ENCODE data around the gene FBLN1.

Gene FBLN1

DNA sequence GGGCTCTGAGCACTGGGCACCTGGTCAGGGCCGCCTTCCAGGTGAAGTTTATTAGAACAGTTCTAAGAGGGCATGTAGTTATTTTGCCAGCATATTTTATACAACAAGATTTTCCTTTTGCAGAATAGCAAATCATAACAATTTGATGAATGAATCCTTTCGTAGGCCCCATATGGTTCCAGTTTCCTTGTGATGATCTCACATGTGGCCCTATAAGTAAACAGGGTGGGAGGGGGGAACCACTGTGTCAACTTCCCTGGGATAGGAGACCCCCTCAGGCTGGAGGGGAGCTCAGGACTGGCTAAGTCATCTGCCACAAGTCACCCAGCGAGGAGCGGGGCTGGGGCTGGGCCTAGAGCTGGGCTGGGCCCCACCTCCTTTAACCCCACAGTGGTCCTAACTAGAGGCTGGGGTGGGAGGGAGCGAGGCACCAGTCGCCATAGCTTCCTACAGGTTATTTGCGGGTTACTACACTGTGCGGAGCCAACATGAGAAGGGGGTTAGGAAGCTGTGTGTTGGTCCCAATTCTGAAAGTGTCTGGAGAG, 4.2 kb downstream of the FBLN1 start:
- TF ChIP-seq CTCF (IDR thresholded peaks at IDR 0.05; ENCODE audit: low read depth, low read length, missing control alignments): no peak
- in situ Hi-C loops (cut with HindIII; ENCODE audit: low sequenced_read_pairs): no loop called here
- no peak overlapping the region for H3K4me3 ChIP-seq (ENCODE audit: low read depth, low read length)
- DNase-seq (ENCODE audit: low read depth): no peak

- no peak for TF ChIP-seq CTCF (IDR thresholded peaks at IDR 0.05; ENCODE audit: low read depth, low read length, missing control alignments)
- no peak for DNase-seq (ENCODE audit: low read depth)
- in situ Hi-C loops (cut with HindIII; ENCODE audit: low sequenced_read_pairs): no loop called here
- H3K4me3 ChIP-seq (ENCODE audit: low read depth, low read length): no peak overlapping the region
Measured at GRCh38 chr22:45507798-45508197, 5.1 kb downstream of the FBLN1 start.

DNA sequence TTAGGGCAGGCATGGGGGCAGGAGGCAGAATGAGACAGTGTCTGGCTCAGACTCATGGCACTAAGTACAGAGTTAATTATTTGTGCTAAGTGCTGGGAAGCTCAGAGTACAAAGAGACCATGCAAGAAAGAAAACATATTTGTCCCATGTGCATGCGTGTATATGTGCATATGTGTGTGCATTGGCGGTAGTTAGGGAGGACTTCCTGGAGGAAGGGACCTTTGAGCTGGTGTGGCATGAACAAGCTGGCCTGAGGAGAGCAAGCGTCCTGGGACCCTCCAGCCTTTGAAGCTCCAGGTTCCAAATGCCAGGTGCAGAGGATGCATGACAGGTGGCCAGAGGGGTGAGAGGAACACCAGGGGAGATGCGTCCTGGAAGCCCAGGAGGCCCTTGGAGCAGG, 6.1 kb downstream of the FBLN1 start:
- DNase-seq (ENCODE audit: low read depth): no peak
- TF ChIP-seq CTCF (IDR thresholded peaks at IDR 0.05; ENCODE audit: low read depth, low read length, missing control alignments): no peak
- in situ Hi-C loops (cut with HindIII; ENCODE audit: low sequenced_read_pairs): no loop called here
- no peak overlapping the region for H3K4me3 ChIP-seq (ENCODE audit: low read depth, low read length)

DNA sequence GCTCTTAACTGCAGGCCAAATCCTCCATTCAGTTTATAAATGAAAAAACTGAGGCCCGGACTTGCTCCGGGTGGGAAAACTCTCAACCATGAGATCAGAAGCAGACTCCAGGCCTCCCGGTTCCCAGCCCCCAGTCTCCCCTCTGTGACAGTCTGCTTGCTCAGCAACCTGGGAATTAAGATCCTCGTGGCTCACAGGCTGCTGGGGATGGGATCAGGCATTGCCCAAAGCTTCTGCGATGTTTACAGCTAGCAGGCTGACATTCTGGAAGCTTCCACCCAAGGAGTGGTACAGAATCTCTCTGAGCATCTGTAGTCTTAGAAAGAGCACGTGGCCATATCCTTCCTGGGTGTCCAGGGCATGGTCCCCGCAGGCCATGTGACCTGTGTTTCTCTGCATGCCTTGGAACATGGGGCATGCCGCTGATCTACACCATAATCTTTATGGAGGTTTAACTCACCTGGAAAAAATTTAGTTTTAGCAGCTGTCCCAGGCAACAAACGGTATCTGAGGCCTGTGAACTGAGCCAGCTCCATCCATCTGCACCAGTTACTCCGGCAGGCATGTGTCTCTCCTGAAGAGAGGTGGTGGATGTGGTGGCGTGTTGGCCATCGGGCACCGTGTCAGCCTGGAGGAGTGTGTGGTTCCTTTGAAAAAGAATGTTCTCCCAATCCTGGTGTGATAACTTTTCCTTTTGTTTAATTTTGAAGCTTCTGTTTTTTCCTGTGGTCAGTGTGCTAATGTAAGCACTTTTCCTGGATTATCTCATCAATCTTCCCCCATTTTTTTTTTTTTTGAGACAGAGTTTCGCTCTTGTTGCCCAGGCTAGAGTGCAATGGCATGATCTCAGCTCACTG, 7.9 kb downstream of the FBLN1 start:
- in situ Hi-C loops (cut with HindIII; ENCODE audit: low sequenced_read_pairs): loop anchor here (5.0 kb wide), 1 partner anchor 43 kb away; no protein-coding TSS in a partner anchor
- no peak overlapping the region for H3K4me3 ChIP-seq (ENCODE audit: low read depth, low read length)

GRCh38 chr22:45511847-45512261, 9.2 kb downstream of the FBLN1 start:
- TF ChIP-seq CTCF (IDR thresholded peaks at IDR 0.05; ENCODE audit: low read depth, low read length, missing control alignments): no peak
- H3K4me3 ChIP-seq (ENCODE audit: low read depth, low read length): no peak overlapping the region
- in situ Hi-C loops (cut with HindIII; ENCODE audit: low sequenced_read_pairs): loop anchor here (5.0 kb wide), 1 partner anchor 45 kb away; no protein-coding TSS in a partner anchor
- peak; percentile 80 for DNase-seq (ENCODE audit: low read depth)

More for the DNA sequence above, 7.9 kb downstream of the FBLN1 start:
- DNase-seq (ENCODE audit: low read depth): no peak
- no peak for TF ChIP-seq CTCF (IDR thresholded peaks at IDR 0.05; ENCODE audit: low read depth, low read length, missing control alignments)

DNA sequence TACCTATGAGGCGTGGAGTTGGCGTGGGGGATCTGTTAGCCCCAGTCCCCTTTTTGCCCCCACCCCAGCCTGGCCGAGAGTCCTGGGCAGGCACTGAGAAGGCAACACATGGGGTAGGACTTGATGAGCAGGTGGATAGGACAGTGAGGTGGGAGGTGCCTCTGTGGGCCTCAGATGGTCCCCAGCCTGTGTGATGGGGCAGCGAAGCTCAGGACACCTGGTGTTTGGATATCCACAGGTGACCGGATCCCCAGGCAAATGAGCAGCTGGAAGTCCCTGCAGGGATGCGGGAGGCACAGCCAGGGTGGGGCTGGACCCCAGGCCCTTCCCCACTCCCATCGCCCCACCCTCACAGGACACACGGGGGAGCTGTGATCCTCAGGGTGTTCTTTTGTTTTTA, 9.7 kb downstream of the FBLN1 start:
- H3K4me3 ChIP-seq (ENCODE audit: low read depth, low read length): no peak overlapping the region
- in situ Hi-C loops (cut with HindIII; ENCODE audit: low sequenced_read_pairs): loop anchor here (5.0 kb wide), 1 partner anchor 45 kb away; no protein-coding TSS in a partner anchor
- DNase-seq (ENCODE audit: low read depth): no peak
- TF ChIP-seq CTCF (IDR thresholded peaks at IDR 0.05; ENCODE audit: low read depth, low read length, missing control alignments): no peak

Data from astrocyte of the cerebellum (primary cell).